HCEC 1CT (cell line): Measurements from ENCODE around the gene S100A7.
A peak's percentile ranks its signal among the peaks of the same experiment; 100 is the strongest.

Experiments
- DNase-seq: peaks from one replicate; pipeline ENCODE4 v3.0.0-alpha.2; 2017

S100A7 gene

GRCh38 chr1:153460551-153460950, at the start of gene S100A7:
Gene S100A7 (minus strand): TSS chr1:153460651. CDS start chr1:153459013, 1,638 bp downstream.
- no peak for DNase-seq

GRCh38 chr1:153509729-153510354, 49.4 kb upstream of the S100A7 start:
- DNase-seq: peak; percentile 46

GRCh38 chr1:153509036-153509435, 48.6 kb upstream of the S100A7 start:
- DNase-seq: no peak

GRCh38 chr1:153507926-153508583, 47.6 kb upstream of the S100A7 start:
- DNase-seq: peak; percentile 19

GRCh38 chr1:153506831-153507413, 46.5 kb upstream of the S100A7 start:
- DNase-seq: peak; percentile 98

- no peak for DNase-seq
Measured at GRCh38 chr1:153506386-153506785, 45.9 kb upstream of the S100A7 start.

- peak; percentile 20 for DNase-seq
Measured at GRCh38 chr1:153505576-153505975, 45.1 kb upstream of the S100A7 start.

- DNase-seq: no peak
Measured at GRCh38 chr1:153503766-153504165, 43.3 kb upstream of the S100A7 start.

- DNase-seq: peak; percentile 14
Measured at GRCh38 chr1:153498746-153499145, 38.3 kb upstream of the S100A7 start.

- no peak for DNase-seq
Measured at GRCh38 chr1:153495536-153495935, 35.1 kb upstream of the S100A7 start.

GRCh38 chr1:153494976-153495535, 34.6 kb upstream of the S100A7 start:
- DNase-seq: peak; percentile 23

GRCh38 chr1:153493343-153493960, 33.0 kb upstream of the S100A7 start:
- DNase-seq: no peak

- DNase-seq: peak; percentile 96
Measured at GRCh38 chr1:153490272-153491051, 30.0 kb upstream of the S100A7 start.

- peak; percentile 54 for DNase-seq
Measured at GRCh38 chr1:153488731-153489130, 28.3 kb upstream of the S100A7 start.

GRCh38 chr1:153487707-153488106, 27.3 kb upstream of the S100A7 start:
- no peak for DNase-seq

- DNase-seq: no peak
Measured at GRCh38 chr1:153485863-153486262, 25.4 kb upstream of the S100A7 start.

GRCh38 chr1:153483776-153484175, 23.3 kb upstream of the S100A7 start:
- DNase-seq: no peak

- DNase-seq: no peak
Measured at GRCh38 chr1:153481124-153481523, 20.7 kb upstream of the S100A7 start.

- DNase-seq: no peak
Measured at GRCh38 chr1:153478692-153479618, 18.5 kb upstream of the S100A7 start.

GRCh38 chr1:153478047-153478691, 17.7 kb upstream of the S100A7 start:
- DNase-seq: no peak

- no peak for DNase-seq
Measured at GRCh38 chr1:153476491-153477093, 16.1 kb upstream of the S100A7 start.
